Right lobe of liver (tissue), 6 donors: ENCODE data around the gene CTSA. TPM values are rescaled to one million over a fixed set of nuclear protein-coding genes. Genes with fewer than 3 reads are reported as not detected.

Experiments
- ATAC-seq, 4 donors: fragments of 200-7000 bp; cut with Tn5 transposase; one replicate each; pipeline ENCODE4 v1.9.1; 2020; ENCODE audit warnings: mild to moderate bottlenecking in 4 of 4, moderate library complexity in 4 of 4
- DNase-seq, 3 donors: peaks; one replicate each; pipeline ENCODE4 v3.0.0-alpha.2; 2020
- H3K27ac ChIP-seq, 3 donors: fragments of 200-600 bp; one replicate each; pipeline ENCODE4 v1.8.0; 2022
- H3K27me3 ChIP-seq, 2 donors: fragments of 200-600 bp; one replicate each; pipeline ENCODE4 v1.8.0; 2022
- H3K36me3 ChIP-seq, 4 donors: fragments of 200-600 bp; sonication (generic) in 1 of 4; one replicate each; pipeline versions ENCODE4 v1.5.1 to v1.8.0; 2017 to 2022; ENCODE audit warnings: control low read depth in 1 of 4
- H3K4me1 ChIP-seq, 4 donors: fragments of 200-600 bp; sonication (generic) in 1 of 4; one replicate each; pipeline versions ENCODE4 v1.5.1 to v1.8.0; 2017 to 2022; ENCODE audit warnings: control low read depth in 1 of 4
- H3K4me3 ChIP-seq, 3 donors: fragments of 200-600 bp; one replicate each; pipeline ENCODE4 v1.8.0; 2022
- H3K9me3 ChIP-seq, 4 donors: fragments of 200-600 bp; sonication (generic) in 1 of 4; one replicate each; pipeline versions ENCODE4 v1.5.1 to v1.8.0; 2017 to 2022; ENCODE audit warnings: control low read depth in 1 of 4
- CTCF ChIP-seq, 4 donors: fragments of 200-600 bp in 3 of 4; fragments of 450-650 bp in 1 of 4; IDR thresholded peaks; one replicate each; pipeline versions ENCODE4 v1.5.1 to v1.8.0; 2016 to 2022; ENCODE audit warnings: antibody characterized with exemption in 4 of 4, mild to moderate bottlenecking in 2 of 4
- POLR2A ChIP-seq: fragments of 450-650 bp; IDR thresholded peaks from one replicate; pipeline ENCODE4 v1.6.1; 2017; ENCODE audit warnings: antibody characterized with exemption, mild to moderate bottlenecking
- WGBS: methylation state at CpG from one replicate; pipeline ENCODE4 v1.1.6; 2018; ENCODE audit warnings: low coverage, low lambda C conversion rate; ENCODE audit not compliant: insufficient coverage; ENCODE audit errors: missing lambda C conversion rate; 5-methylcytosine and 5-hydroxymethylcytosine counted together
- intact Hi-C, 2 donors: fragments of 100-400 bp; cut with DNase I; formaldehyde crosslinking; loops; one replicate each; pipeline versions ENCODE4 v1.11.2 to v1.14.1; 2022
- total RNA-seq, 6 experiments: library from RNA; depleted of rRNA in 2 of 6; stranded (reverse); fragments of >200 nt in 2 of 6; fragmentation: NEBNext Ultra II Directional in 3 of 6; extraction: Animal tissue kit (Norgen Biotek cat#: 25700) in 3 of 6; gene quantifications; one replicate each; pipeline versions ENCODE4 v1.1.0 to v1.2.4, GENCODE V29; 2016 to 2023
- donor health status: DM: no; HTN: yes; CAD: no.
- donor health status: DM: no; HTN: no; CAD: no.
- donor health status: DM: no; HTN: no; CAD: no.
- donor health status: DM: no; HTN: yes; CAD: no.
- donor health status: DM: no; HTN: yes; CAD: no.

CTSA gene
- total RNA-seq, 6 experiments from 2014 or later, result 54.4 to 194 (median 134) TPM

GRCh38 chr20:45919542-45920399, 28.6 kb downstream of the CTSA start:
- H3K27me3 ChIP-seq, result no peaks in the 10 kb centered on the region
- no peaks in the 10 kb centered on the region for H3K9me3 ChIP-seq
- TF ChIP-seq POLR2A, result no peak
- no peak for TF ChIP-seq CTCF (IDR thresholded peaks at IDR 0.05)
- ATAC-seq (peak; percentile 10 to 37 (median 30)), DNase-seq (no peak)
- WGBS, result 27% methylated on average over 11 of the region's 11 CpGs
- H3K36me3 ChIP-seq, result no peaks in the 10 kb centered on the region
- H3K27ac ChIP-seq, result peak overlapping the region; percentile 3 to 37 (median 20)
- H3K4me1 ChIP-seq, result peaks cover 0 to 14% (median 5%) of the 10 kb centered on the region in 4 donors
- no peak overlapping the region for H3K4me3 ChIP-seq
- intact Hi-C loops, result no loop called here

- intact Hi-C loops, result no loop called here
- no peak for ATAC-seq
- Histone ChIP-seq H3K4me3 (no peak overlapping the region), H3K4me1 (peaks cover 0 to 14% (median 5%) of the 10 kb centered on the region in 4 donors), H3K27me3 (no peaks in the 10 kb centered on the region), H3K9me3 (no peaks in the 10 kb centered on the region), H3K27ac (peak overlapping the region in 2 of 3 donors; percentile 3 to 37), H3K36me3 (no peaks in the 10 kb centered on the region)
- TF ChIP-seq POLR2A, result no peak
- TF ChIP-seq CTCF (IDR thresholded peaks at IDR 0.05), result no peak
- 59% methylated on average over 8 of the region's 9 CpGs for WGBS
- DNase-seq, result no peak
Observed at GRCh38 chr20:45920462-45921336, 29.6 kb downstream of the CTSA start.

DNA sequence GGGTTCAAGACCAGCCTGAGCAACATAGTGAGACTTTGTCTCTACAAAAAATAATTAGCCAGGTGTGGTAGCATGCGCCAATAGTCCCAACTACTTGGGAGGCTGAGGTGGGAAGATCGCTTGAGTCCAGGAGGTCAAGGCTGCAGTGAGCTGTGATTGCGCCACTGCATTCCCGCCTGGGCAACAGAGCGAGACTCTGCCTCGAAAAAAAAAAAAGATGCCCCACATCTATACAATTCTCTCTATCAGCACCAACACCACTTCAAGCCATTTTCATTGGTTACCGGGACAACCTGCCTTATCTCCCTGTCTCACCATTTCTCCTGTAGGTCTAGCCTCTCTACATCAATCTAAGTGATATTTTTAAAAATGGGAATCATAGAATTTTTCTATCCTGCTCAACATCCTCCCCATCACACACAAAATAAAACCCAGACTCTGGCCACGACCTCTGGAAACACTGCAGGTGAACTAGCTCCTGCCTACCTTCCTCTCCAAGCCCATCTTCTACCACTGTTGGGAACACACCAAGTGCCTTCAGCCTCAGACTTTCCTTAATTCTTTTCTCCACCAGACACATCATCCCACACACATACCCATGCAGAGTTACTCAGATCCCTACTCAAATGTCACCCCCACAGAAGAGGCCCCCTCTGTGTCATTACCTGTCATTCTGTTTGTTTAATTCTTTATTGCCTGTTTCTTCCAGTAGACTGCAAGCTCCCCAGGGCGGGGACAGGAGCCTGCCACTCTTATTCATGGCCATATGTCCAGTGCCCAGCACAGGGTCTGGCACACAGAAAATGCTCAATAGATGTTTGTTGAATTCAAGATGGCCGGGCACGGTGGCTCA, 30.4 kb downstream of the CTSA start:
- DNase-seq, result no peak
- Histone ChIP-seq H3K27me3 (no peaks in the 10 kb centered on the region), H3K4me1 (peaks cover 0 to 14% (median 5%) of the 10 kb centered on the region in 4 donors), H3K36me3 (no peaks in the 10 kb centered on the region), H3K9me3 (no peaks in the 10 kb centered on the region), H3K4me3 (no peak overlapping the region), H3K27ac (no peak overlapping the region)
- no peak for TF ChIP-seq CTCF (IDR thresholded peaks at IDR 0.05)
- no peak for ATAC-seq
- WGBS, result 46% methylated on average over 11 of the region's 11 CpGs
- intact Hi-C loops, result no loop called here
